Hepatocyte (in vitro differentiated cells): Measurements from ENCODE around the gene OR8K5.

ENCODE experiments used
- CTCF ChIP-seq: fragments of 200-600 bp; sonication (generic); IDR thresholded peaks from 2 replicates; pipeline ENCODE4 v1.5.1; 2016; ENCODE audit warnings: antibody characterized with exemption, mild to moderate bottlenecking; ENCODE audit not compliant: poor library complexity
- EZH2 ChIP-seq: fragments of 200-600 bp; sonication (generic); IDR thresholded peaks from 2 replicates; pipeline ENCODE4 v1.6.1; 2016; ENCODE audit warnings: antibody characterized with exemption, mild to moderate bottlenecking, borderline replicate concordance
- EZH2phosphoT487 ChIP-seq: fragments of 200-600 bp; sonication (generic); IDR thresholded peaks from one replicate; pipeline ENCODE4 v1.6.1; 2018; ENCODE audit warnings: antibody characterized with exemption, mild to moderate bottlenecking, low read depth, moderate library complexity; ENCODE audit not compliant: unreplicated experiment, severe bottlenecking

GRCh38 chr11:56188602-56189001 lies 28.5 kb upstream of the OR8K5 start:
- TF ChIP-seq EZH2phosphoT487: no peak
- no peak for TF ChIP-seq CTCF
- no peak for TF ChIP-seq EZH2
